ENCODE data around the gene BCL6. TPM values are rescaled to one million over a fixed set of nuclear protein-coding genes. Genes with fewer than 3 reads are reported as not detected.

The BCL6 gene
- total RNA-seq, 1 experiment from 2014 or later, result 21.5 TPM

- CTCF ChIA-PET, result interaction anchor here (2.3 kb wide), 1 partner anchor 493 kb away, joined by 13 read pairs; no protein-coding TSS in a partner anchor
- Histone ChIP-seq H3K9me3 (ENCODE audit: control insufficient read depth, insufficient read depth, low read depth, low read length) (no peaks in the 10 kb centered on the region), H3K27ac (ENCODE audit: low read length) (no peak overlapping the region), H3K4me1 (ENCODE audit: control insufficient read depth, insufficient read depth, low read length) (no peaks in the 10 kb centered on the region), H3K27me3 (ENCODE audit: control insufficient read depth, insufficient read depth, low read length) (no peaks in the 10 kb centered on the region), H3K4me3 (ENCODE audit: low read depth in 2 of 2, low read length in 2 of 2) (no peak overlapping the region), H3K36me3 (ENCODE audit: control insufficient read depth, insufficient read depth, low read length) (no peaks in the 10 kb centered on the region)
- TF ChIP-seq REST (IDR thresholded peaks at IDR 0.05; ENCODE audit: insufficient read depth in 1 of 2, low read depth in 2 of 2, low read length in 1 of 2) (no peak), TCF7L2 (IDR thresholded peaks at IDR 0.05; ENCODE audit: low read depth, low read length) (no peak), SIN3A (IDR thresholded peaks at IDR 0.05; ENCODE audit: borderline replicate concordance, insufficient read depth, low read depth, low read length) (no peak), POLR2AphosphoS5 (IDR thresholded peaks at IDR 0.05; ENCODE audit: low read depth, low read length) (no peak), CTCF (IDR thresholded peaks at IDR 0.05) (no peak)
- POLR2A ChIA-PET, result no interaction called here
- no TSS peak for BruUV-seq (replicated peaks)
- in situ Hi-C loops (cut with HindIII; ENCODE audit: low pct_unique_long_range_greater_than_20kb, low sequenced_read_pairs), result no loop called here
- DNase-seq (ENCODE audit: low read depth, low spot score) (no peak), ATAC-seq (no peak)
- intact Hi-C loops (cut with micrococcal nuclease; ENCODE audit: unreplicated experiment), result loop anchor here (10.0 kb wide), 1 partner anchor 879 kb away; no protein-coding TSS in a partner anchor
Observed at GRCh38 chr3:187713504-187713903, 31.8 kb downstream of the BCL6 start.

GRCh38 chr3:187709155-187709554 lies 36.1 kb downstream of the BCL6 start:
- in situ Hi-C loops (cut with HindIII; ENCODE audit: low pct_unique_long_range_greater_than_20kb, low sequenced_read_pairs), result no loop called here
- Histone ChIP-seq H3K9me3 (ENCODE audit: control insufficient read depth, insufficient read depth, low read depth, low read length) (no peaks in the 10 kb centered on the region), H3K27me3 (ENCODE audit: control insufficient read depth, insufficient read depth, low read length) (no peaks in the 10 kb centered on the region), H3K4me3 (ENCODE audit: low read depth in 2 of 2, low read length in 2 of 2) (no peak overlapping the region), H3K4me1 (ENCODE audit: control insufficient read depth, insufficient read depth, low read length) (no peaks in the 10 kb centered on the region), H3K27ac (ENCODE audit: low read length) (no peak overlapping the region), H3K36me3 (ENCODE audit: control insufficient read depth, insufficient read depth, low read length) (no peaks in the 10 kb centered on the region)
- ATAC-seq, result peak; percentile 83; the same call in 1 of the 2 replicates
- no peak for DNase-seq (ENCODE audit: low read depth, low spot score)
- BruUV-seq (replicated peaks), result no TSS peak
- ChIA-PET POLR2A (no interaction called here), CTCF (interaction anchor here (0.5 to 1.1 kb wide), 5 partner anchors 30 to 596 kb away, joined by 4 to 5 read pairs (median 4); no protein-coding TSS in a partner anchor)
- TF ChIP-seq REST (IDR thresholded peaks at IDR 0.05; ENCODE audit: insufficient read depth in 1 of 2, low read depth in 2 of 2, low read length in 1 of 2) (no peak), CTCF (IDR thresholded peaks at IDR 0.05) (peak; percentile 59)
- intact Hi-C loops (cut with micrococcal nuclease; ENCODE audit: unreplicated experiment), result no loop called here
